Esophagus muscularis mucosa (tissue), 4 donors: ENCODE results near the gene NGFR. TPM values are rescaled to one million over a fixed set of nuclear protein-coding genes. Genes with fewer than 3 reads are reported as not detected.

Source experiments
- DNase-seq: peaks from one replicate; pipeline ENCODE4 v3.0.0-alpha.2; 2017; ENCODE audit errors: extremely low spot score
- H3K27ac ChIP-seq, 4 donors: fragments of 200-600 bp; sonication (generic); replicated peaks in 1 of 4; 1 replicate in 3 of 4; 2 replicates in 1 of 4; pipeline ENCODE4 v1.5.1; 2016 to 2019; ENCODE audit warnings: mild to moderate bottlenecking in 1 of 4
- H3K27me3 ChIP-seq, 4 donors: fragments of 200-600 bp; sonication (generic); one replicate each; pipeline versions ENCODE4 v1.5.1 to v1.6.0; 2016 to 2019
- H3K36me3 ChIP-seq, 4 donors: fragments of 200-600 bp; sonication (generic); one replicate each; pipeline ENCODE4 v1.5.1; 2016 to 2019
- H3K4me1 ChIP-seq, 4 donors: fragments of 200-600 bp; sonication (generic); one replicate each; pipeline ENCODE4 v1.5.1; 2016 to 2019
- H3K4me3 ChIP-seq, 4 donors: fragments of 200-600 bp; sonication (generic); 1 replicate in 2 of 4; 2 replicates in 2 of 4; pipeline ENCODE4 v1.5.1; 2016 to 2019; ENCODE audit warnings: mild to moderate bottlenecking in 4 of 4, moderate library complexity in 1 of 4
- H3K9me3 ChIP-seq, 4 donors: fragments of 200-600 bp; sonication (generic); 1 replicate in 3 of 4; 2 replicates in 1 of 4; pipeline ENCODE4 v1.5.1; 2016 to 2019
- EP300 ChIP-seq: sonication (generic); formaldehyde crosslinking; IDR thresholded peaks from one replicate; pipeline ENCODE4 v1.6.1; 2017; ENCODE audit warnings: antibody characterized with exemption
- POLR2A ChIP-seq: fragments of 450-650 bp; IDR thresholded peaks from one replicate; pipeline ENCODE4 v1.6.1; 2017; ENCODE audit warnings: antibody characterized with exemption, moderate library complexity, mild to moderate bottlenecking, low read depth
- POLR2AphosphoS5 ChIP-seq, 2 donors: sonication (generic); formaldehyde crosslinking; IDR thresholded peaks; one replicate each; pipeline ENCODE4 v1.6.1; 2017; ENCODE audit warnings: antibody characterized with exemption in 2 of 2
- WGBS: methylation state at CpG from one replicate; pipeline ENCODE4 v1.1.5; 2018; 5-methylcytosine and 5-hydroxymethylcytosine counted together
- intact Hi-C: fragments of 100-400 bp; cut with DNase I; formaldehyde crosslinking; loops from one replicate; pipeline ENCODE4 v1.15.1; 2023
- small RNA-seq, 3 donors: library from RNA; depleted of rRNA; stranded (forward); fragments of <200 nt; gene quantifications; one replicate each; pipeline ENCODE3, GENCODE V24; 2016
- total RNA-seq, 4 donors: library from RNA; depleted of rRNA; stranded (reverse); fragments of >200 nt; gene quantifications; one replicate each; pipeline versions ENCODE4 v1.1.0 to v1.2.1, GENCODE V29; 2016
- TF ChIP-seq, protein P1 (sequence below), 3 experiments: fragments of 200-600 bp in 2 of 3; fragments of 450-650 bp in 1 of 3; sonication (generic) in 2 of 3; IDR thresholded peaks; one replicate each; pipeline ENCODE4 v1.5.1; 2017 to 2019; ENCODE audit warnings: antibody characterized with exemption in 3 of 3, mild to moderate bottlenecking in 2 of 3, moderate library complexity in 1 of 3

Gene NGFR
- total RNA-seq, 4 donors from 2014 or later = 12.9 to 31.6 (median 22.6) TPM

- WGBS = 75% methylated on average over 18 of the region's 19 CpGs
- Histone ChIP-seq H3K27me3 (peaks cover 0 to 22% (median 0%) of the 10 kb centered on the region in 4 donors), H3K4me1 (peaks cover 4 to 12% (median 7%) of the 10 kb centered on the region in 4 donors), H3K9me3 (no peaks in the 10 kb centered on the region), H3K36me3 (no peaks in the 10 kb centered on the region), H3K4me3 (peak overlapping the region in 1 of 4 donors; percentile 26), H3K27ac (no peak overlapping the region)
- TF ChIP-seq POLR2A = no peak
- TF ChIP-seq EP300 = no peak
- no peak for TF ChIP-seq POLR2AphosphoS5 (IDR thresholded peaks at IDR 0.05)
- TF ChIP-seq, protein P1, sequence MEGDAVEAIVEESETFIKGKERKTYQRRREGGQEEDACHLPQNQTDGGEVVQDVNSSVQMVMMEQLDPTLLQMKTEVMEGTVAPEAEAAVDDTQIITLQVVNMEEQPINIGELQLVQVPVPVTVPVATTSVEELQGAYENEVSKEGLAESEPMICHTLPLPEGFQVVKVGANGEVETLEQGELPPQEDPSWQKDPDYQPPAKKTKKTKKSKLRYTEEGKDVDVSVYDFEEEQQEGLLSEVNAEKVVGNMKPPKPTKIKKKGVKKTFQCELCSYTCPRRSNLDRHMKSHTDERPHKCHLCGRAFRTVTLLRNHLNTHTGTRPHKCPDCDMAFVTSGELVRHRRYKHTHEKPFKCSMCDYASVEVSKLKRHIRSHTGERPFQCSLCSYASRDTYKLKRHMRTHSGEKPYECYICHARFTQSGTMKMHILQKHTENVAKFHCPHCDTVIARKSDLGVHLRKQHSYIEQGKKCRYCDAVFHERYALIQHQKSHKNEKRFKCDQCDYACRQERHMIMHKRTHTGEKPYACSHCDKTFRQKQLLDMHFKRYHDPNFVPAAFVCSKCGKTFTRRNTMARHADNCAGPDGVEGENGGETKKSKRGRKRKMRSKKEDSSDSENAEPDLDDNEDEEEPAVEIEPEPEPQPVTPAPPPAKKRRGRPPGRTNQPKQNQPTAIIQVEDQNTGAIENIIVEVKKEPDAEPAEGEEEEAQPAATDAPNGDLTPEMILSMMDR (IDR thresholded peaks at IDR 0.05) = no peak
- DNase-seq = no peak
- intact Hi-C loops = loop anchor here (1.0 to 2.0 kb wide), 2 partner anchors 59 to 119 kb away; no protein-coding TSS in a partner anchor
Measured at GRCh38 chr17:49555495-49556222, 60.6 kb downstream of the NGFR start.

- no peak overlapping the region for H3K27ac ChIP-seq
- 32% methylated on average over 14 of the region's 30 CpGs for WGBS
- no peak for DNase-seq
- no peaks in the 10 kb centered on the region for H3K9me3 ChIP-seq
- TF ChIP-seq, protein P1 (IDR thresholded peaks at IDR 0.05) = peak; percentile 93 to 100 (median 94)
- no peak for TF ChIP-seq EP300
- TF ChIP-seq POLR2AphosphoS5 (IDR thresholded peaks at IDR 0.05) = peak in 1 of 2 donors; percentile 50
- intact Hi-C loops = loop anchor here (1.0 to 2.0 kb wide), 2 partner anchors 60 to 120 kb away; no protein-coding TSS in a partner anchor
- peaks cover 0 to 22% (median 0%) of the 10 kb centered on the region in 4 donors for H3K27me3 ChIP-seq
- H3K4me3 ChIP-seq = peak overlapping the region in 1 of 4 donors; percentile 26
- H3K36me3 ChIP-seq = no peaks in the 10 kb centered on the region
- H3K4me1 ChIP-seq = peaks cover 4 to 12% (median 7%) of the 10 kb centered on the region in 4 donors
Measured at GRCh38 chr17:49556223-49556943, 61.3 kb downstream of the NGFR start.

DNA sequence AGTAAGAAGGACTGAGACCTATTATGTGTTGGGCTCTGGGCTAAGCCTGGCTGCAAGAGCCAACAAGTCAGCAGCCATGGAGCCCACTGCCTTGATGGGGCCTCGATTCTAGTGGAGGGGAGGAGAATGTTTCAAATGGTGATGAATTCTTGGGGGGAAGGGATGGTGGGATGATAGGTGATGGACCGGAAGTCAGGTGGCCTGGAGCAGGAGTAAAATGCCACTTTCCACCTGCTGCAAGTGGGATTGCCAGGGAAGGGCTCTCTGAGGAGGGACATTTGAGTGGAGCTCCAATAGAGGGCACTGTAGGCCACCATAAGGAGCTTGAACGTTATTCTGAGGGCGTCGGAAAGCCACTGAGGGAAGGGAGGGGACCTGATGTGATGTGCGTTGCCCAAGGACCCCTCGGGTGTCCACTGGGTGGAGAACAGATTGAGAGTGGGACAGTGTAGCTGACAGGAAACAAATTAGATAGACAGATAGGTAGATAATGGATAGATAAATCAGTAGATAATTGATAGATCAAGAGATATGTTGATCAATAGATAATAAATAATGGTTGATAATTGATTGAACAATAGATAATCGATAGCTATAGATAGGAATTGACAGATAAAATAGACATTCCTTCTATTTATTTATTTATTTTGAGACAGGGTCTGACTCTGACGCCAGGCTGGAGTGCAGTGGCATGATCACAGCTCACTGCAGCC is 62.4 kb downstream of the NGFR start:
- H3K4me3 ChIP-seq = no peak overlapping the region
- no peak for DNase-seq
- no peaks in the 10 kb centered on the region for H3K9me3 ChIP-seq
- TF ChIP-seq POLR2AphosphoS5 (IDR thresholded peaks at IDR 0.05) = no peak
- TF ChIP-seq, protein P1 (IDR thresholded peaks at IDR 0.05) = peak; percentile 44 to 57 (median 50)
- peaks cover 4 to 12% (median 7%) of the 10 kb centered on the region in 4 donors for H3K4me1 ChIP-seq
- H3K27ac ChIP-seq = no peak overlapping the region
- intact Hi-C loops = loop anchor here (2.0 kb wide), 1 partner anchor 121 kb away; no protein-coding TSS in a partner anchor
- H3K27me3 ChIP-seq = peaks cover 0 to 22% (median 0%) of the 10 kb centered on the region in 4 donors
- WGBS = 22% methylated on average over 9 of the region's 9 CpGs
- no peaks in the 10 kb centered on the region for H3K36me3 ChIP-seq

Small RNAs within 50 kb of the gene (small RNA-seq; reads per million reads assigned to genes)
- gene MIR6165 = 0 reads per million in 3 donors

Other genes with a start within 250 kb of the NGFR start
- gene ZNF652, start 133.0 kb upstream of the NGFR start, total RNA-seq = 10 to 100 TPM; 59.3 to 100.0 (median 83.0) TPM
- gene PHB1, start 80.4 kb upstream of the NGFR start, total RNA-seq = 100 to 1,000 TPM in 1 of 4 donors, 10 to 100 TPM in 3; 75.6 to 101 (median 95.6) TPM
- 10 to 100 TPM; 12.6 to 37.8 (median 21.2) TPM for gene NXPH3, start 80.6 kb downstream of the NGFR start, total RNA-seq
- gene SPOP, start 182.8 kb downstream of the NGFR start, total RNA-seq = 100 to 1,000 TPM; 156 to 304 (median 185) TPM
- 10 to 100 TPM; 17.0 to 25.3 (median 18.4) TPM for gene SLC35B1, start 212.7 kb downstream of the NGFR start, total RNA-seq